Mononuclear cell (primary cell): ENCODE data around the gene MBD4. TPM values are rescaled to one million over a fixed set of nuclear protein-coding genes. Genes with fewer than 3 reads are reported as not detected.

Experiments used
- H3K27me3 ChIP-seq: 2 replicates; pipeline ENCODE4 v1.6.0; 2011; ENCODE audit warnings: low read length, control low read depth; ENCODE audit not compliant: insufficient read depth
- H3K4me1 ChIP-seq: 2 replicates; pipeline ENCODE4 v1.5.1; 2011; ENCODE audit warnings: mild to moderate bottlenecking, low read length, control low read depth; ENCODE audit not compliant: insufficient read depth
- H3K4me3 ChIP-seq: 2 replicates; pipeline ENCODE4 v1.5.1; 2011; ENCODE audit warnings: mild to moderate bottlenecking, low read length, moderate library complexity
- H3K9me3 ChIP-seq: 2 replicates; pipeline ENCODE4 v1.5.1; 2011; ENCODE audit warnings: low read depth, mild to moderate bottlenecking, control low read depth, low read length
- total RNA-seq: library from RNA; depleted of rRNA; stranded (reverse); fragments of >200 nt; gene quantifications from one replicate; pipeline ENCODE4 v1.2.3, GENCODE V29; 2012

MBD4 gene
- total RNA-seq, 1 donor = 60.2 TPM

DNA sequence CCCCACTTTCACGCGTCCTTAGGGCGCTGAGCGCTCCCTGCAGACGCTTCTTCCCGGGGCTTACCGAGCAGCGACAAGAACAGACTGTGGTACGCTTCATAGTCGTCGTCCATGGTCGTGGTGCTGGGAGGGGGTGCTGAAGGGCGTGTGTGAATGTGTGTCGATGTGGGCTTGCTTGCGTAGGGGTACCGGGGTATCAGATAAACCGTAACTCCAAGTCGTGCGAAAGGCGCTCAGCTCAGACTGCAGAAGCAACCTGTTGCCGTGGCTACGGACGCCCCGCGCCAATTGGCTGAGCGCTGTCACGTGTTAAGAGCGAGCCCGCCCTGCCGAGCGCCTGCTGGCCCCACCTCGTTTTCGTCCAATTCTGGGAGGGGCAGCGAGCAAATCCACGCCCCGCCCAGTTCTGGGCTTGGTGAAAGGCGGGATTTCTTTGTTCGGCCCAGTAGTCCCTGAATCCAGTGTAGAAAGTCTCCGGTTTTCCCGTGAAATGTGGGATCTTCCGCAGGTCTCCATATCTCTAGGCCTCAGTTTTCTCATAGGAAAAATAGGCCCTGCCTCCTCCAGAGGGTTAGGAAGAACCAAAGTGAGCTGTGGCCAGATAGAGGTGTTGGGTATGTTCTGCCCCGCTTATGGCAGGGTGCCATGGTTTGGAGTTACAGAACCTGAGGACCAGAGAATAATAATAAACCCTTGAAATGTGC is 11.2 kb downstream of the MBD4 start, which contains the start of gene EFCAB12:
TSS of gene EFCAB12 (minus strand) at position 261 of the 704 bp plus-strand sequence. CDS start at position 113, 148 bp downstream.
- Histone ChIP-seq H3K4me1 (peaks cover 25% of the 10 kb centered on the region), H3K4me3 (peak within 1 kb of the TSS; percentile 33), H3K27me3 (no peaks in the 10 kb centered on the region), H3K9me3 (no peaks in the 10 kb centered on the region)

DNA sequence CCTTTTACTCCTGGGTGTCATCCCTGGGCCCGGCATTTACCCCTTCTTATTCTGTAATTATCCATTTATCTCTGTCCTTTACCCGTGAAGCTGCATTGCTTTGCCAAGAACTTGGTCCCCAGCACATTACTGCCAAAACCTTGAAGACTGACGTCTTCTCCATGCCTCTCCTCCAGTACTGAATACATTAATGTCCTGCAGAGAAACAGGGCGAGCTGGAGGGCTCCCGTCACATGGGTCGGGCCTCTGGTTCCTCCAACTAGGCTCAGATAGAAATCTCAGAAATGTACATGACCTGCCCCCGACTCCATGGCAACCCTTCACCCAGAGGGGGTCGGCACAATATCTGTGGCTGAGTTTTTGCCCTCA is 11.8 kb downstream of the MBD4 start:
- peaks cover 25% of the 10 kb centered on the region for H3K4me1 ChIP-seq

DNA sequence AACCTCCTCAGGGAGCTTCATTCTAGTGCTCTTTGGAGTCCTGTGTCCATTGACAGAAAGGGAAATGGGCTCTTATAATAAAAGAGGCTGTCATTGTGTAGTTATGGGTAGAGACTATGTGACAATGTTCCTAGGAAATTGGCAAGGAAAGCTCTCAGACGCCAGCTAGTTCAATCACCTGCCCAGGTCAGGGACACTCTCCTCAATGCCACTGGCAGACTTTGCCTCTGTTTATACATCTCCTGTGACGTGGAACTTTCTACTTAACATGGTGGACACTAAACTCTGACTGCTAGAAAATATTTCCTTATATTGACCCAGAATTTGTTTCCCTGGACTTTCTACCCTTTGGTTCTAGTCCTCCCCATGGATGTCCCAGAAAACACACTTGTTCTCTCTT is 14.1 kb downstream of the MBD4 start:
- H3K4me3 ChIP-seq = no peak overlapping the region
- H3K9me3 ChIP-seq = no peaks in the 10 kb centered on the region
- peaks cover 25% of the 10 kb centered on the region for H3K4me1 ChIP-seq
- no peaks in the 10 kb centered on the region for H3K27me3 ChIP-seq

More for the DNA sequence above, 11.8 kb downstream of the MBD4 start:
- H3K4me3 ChIP-seq = peak overlapping the region; percentile 33
- no peaks in the 10 kb centered on the region for H3K9me3 ChIP-seq
- no peaks in the 10 kb centered on the region for H3K27me3 ChIP-seq

DNA sequence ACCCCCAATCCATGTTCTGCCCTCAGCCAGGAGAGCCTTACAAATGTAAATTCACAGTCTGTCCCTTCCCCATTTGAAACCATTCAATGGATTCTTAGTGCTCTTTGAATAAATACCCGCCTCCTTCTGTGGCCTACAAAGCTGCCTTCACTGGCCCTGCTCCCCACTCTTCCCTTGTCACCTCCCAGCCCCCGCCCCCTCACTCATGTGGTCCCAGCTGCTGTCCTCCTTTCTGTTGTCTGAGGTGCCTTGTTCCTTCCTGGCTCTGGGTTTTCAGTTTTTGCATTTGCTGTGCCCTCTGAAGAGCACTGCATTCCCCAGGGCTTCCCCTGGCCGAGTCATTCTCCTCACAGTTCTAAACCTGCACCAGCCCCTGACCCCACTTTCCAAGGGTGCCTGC is 14.5 kb downstream of the MBD4 start:
- H3K27me3 ChIP-seq = no peaks in the 10 kb centered on the region
- no peaks in the 10 kb centered on the region for H3K9me3 ChIP-seq
- no peak overlapping the region for H3K4me3 ChIP-seq
- peaks cover 25% of the 10 kb centered on the region for H3K4me1 ChIP-seq

DNA sequence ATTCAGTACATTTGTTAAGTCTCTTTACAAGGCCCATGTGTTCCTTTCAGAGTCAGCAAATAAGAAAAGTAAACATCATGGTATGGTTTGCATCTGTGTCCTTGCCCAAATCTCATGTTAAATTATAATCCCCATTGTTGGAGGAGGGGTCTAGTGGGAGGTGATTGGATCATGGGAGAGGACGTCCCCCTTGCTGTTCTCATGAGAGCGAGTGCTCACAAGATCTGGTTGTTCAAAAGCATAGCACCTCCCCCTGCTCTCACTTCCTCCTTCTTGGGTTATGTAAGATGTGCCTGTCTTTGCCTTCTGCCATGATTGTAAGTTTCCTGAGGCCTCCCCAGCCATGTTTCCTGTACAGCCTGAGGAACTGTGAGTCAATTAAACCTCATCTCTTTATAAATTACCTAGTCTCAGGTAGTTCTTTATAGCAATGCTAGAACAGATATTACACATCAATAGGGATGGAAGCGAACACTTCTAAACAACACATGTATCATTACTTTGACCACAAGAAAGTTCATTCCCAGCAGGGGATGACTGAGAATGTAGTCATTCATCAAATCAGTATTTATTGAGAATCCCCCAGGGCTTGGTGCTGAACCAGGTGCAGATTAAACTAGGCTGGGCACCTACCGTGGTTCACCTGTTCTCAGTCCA is 15.4 kb downstream of the MBD4 start:
- Histone ChIP-seq H3K4me3 (no peak overlapping the region), H3K4me1 (peaks cover 25% of the 10 kb centered on the region), H3K9me3 (no peaks in the 10 kb centered on the region), H3K27me3 (no peaks in the 10 kb centered on the region)

DNA sequence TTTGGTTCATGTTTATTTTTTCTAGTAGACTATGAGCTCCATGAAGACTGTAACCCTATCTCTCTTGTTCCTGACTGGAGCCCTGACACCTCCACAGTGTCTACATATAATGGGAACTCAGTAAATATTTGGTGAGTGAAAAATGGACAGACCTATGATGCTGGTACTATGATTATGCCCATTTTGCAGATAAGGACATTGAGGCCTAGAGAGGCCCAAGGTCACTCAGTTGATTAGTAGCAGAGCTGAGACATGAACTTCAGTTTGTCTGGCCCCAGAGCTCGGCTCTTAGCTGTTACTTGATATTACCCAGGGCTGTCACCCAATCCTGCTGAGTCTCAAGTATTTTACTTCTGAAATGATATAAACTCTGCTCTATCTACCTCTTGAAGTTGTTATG is 16.9 kb downstream of the MBD4 start:
- Histone ChIP-seq H3K9me3 (no peaks in the 10 kb centered on the region), H3K4me3 (no peak overlapping the region), H3K27me3 (no peaks in the 10 kb centered on the region), H3K4me1 (peaks cover 14% of the 10 kb centered on the region)

DNA sequence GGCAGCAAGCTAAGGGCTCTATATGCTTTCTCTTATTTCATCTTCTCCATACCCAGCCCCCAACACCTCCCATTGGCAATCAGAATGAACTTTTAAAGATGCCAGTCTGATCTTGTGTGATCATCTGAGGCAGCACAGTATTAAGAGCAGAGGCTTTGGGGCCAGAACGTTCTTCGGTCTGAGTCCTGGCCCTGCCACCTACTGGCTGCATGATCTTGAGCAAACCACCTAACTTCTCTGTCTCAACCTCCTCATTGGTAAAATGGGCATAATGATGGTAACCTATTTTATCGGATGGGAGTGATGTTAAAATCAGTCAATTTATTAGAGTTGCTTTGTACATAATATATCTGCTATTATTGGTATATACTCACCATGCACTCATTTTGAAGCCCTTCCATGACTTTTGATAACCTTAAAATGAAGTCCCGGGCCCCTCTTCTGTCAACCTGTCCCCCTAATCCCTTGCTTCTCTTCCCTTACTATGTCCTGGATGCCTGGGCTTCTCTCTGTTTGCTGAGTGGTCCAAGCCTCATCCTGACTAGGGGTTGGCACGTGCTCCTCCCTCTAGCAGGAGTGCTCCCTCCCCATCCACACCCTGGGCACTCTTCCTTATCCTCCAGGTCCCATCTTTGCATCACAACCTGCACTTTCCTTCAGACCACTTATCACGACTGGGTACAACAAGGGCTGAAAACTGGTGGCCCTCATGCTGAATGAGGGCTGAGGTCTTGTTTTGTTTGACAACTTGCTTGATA is 17.6 kb downstream of the MBD4 start:
- Histone ChIP-seq H3K27me3 (no peaks in the 10 kb centered on the region), H3K9me3 (no peaks in the 10 kb centered on the region), H3K4me1 (peaks cover 7% of the 10 kb centered on the region), H3K4me3 (no peak overlapping the region)

DNA sequence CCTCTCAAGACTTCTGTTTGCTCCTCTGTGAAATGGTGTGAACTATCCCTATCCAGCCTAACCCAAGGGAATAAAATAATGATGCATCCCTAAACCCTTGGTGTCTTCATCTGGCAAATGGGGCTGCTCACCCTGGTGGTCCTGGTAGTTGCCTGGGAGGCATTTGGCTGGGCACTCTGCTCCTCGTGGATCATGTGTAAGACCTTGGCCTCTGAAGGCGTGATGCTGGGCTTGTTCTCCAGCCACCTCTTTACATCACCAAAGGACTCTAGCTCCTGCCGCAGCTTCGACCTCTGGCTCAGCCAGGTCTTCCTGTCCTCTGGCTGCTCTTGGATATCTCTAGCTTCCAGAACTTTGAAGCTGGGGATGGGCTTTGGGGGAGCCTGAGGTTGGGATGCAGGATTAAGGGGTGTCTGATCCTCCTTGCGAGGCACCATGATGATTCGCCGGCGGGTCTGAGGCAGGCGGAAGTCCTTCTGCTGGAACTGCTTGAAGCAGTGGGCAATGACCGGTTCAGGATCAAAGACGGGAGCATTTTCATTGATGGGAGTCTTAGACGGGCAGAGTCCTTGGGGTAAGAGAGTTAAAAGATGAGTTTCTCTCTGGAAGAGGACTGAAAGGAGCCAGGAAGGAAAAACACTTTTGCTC is 18.4 kb downstream of the MBD4 start:
- H3K4me1 ChIP-seq = peaks cover 7% of the 10 kb centered on the region
- H3K9me3 ChIP-seq = no peaks in the 10 kb centered on the region
- no peaks in the 10 kb centered on the region for H3K27me3 ChIP-seq
- no peak overlapping the region for H3K4me3 ChIP-seq

DNA sequence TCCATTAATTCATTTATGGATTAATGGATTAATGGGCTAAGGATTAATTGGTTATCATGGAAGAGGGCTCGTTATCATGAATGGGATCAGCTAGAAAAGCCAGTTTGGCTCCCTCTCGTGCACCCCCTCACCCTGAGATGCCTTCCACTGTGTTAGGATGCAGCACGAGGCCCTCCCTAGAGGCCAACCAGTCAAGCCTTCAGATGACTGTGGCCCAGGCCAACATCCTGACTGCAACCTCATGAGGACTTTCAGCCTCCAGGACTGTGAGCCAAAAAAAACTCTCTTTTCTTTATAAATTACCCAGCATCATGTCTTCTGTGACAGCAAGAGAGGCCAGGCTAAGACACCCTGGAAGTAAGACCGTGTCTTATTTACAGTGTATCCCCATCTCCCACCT is 20.3 kb downstream of the MBD4 start:
- Histone ChIP-seq H3K27me3 (no peaks in the 10 kb centered on the region), H3K4me1 (peaks cover 7% of the 10 kb centered on the region), H3K9me3 (no peaks in the 10 kb centered on the region), H3K4me3 (no peak overlapping the region)

DNA sequence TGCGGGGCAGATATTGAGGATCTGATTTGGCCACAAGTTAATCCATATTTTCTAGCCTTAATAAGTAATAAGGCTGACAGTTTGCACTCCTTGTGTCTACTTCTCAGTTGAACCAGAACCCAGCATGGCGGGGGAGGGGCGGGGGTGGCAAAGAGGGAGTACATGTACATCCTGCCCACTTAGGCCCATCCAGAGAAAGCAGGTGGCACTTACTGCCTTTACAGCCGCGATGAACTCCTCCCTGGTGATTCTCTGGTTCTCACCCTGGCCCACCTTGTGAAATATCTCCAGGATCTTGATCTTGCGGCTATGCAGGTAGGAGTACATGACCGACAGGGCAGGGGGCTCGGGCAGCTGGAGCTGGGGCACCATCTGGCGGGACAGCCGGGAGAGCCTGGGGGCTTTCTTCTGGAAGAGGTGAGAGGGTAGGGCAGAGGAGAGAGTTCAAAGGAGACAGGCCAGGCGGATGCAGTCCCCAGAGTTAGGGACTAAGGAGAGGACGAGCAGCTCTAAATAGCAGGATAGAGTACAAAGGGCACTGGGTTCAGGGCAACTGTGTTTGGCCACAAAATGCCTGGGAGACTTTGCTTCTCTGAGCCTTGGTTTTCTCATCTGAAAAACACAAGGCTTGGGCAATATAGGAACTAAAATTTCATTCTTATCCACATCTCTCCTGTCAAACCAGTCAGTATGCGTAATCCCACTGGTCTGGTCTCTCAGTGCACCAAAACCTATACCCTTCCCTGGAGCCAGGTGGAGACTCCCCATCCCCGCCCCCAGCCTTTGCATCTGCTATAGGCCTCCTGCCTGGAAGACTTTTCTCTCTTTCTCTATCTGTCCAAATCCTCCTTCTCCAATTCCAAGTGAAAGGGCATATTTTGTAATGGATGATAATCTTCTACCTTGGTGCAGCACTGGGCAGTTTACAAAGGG is 21.4 kb downstream of the MBD4 start:
- H3K9me3 ChIP-seq = no peaks in the 10 kb centered on the region
- H3K27me3 ChIP-seq = no peaks in the 10 kb centered on the region
- H3K4me3 ChIP-seq = no peak overlapping the region
- no peaks in the 10 kb centered on the region for H3K4me1 ChIP-seq

DNA sequence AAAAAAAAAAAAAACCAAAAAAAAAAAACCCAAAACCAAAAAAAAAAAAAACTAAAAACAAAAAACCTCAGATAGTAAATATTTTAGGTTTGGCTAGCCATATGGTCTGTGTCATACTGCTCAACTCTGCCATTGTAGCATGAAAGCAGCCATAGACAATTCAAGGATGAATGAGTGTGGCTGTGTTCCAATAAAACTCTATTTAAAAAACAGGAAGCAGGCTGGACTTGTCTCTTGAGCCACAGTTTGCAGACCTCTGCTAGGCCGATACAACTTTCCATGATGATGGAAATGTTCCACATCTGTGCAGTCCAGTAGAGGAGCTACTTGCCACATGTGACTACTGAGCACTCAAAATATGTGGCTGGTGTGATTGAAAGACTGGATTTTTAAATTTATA is 22.4 kb downstream of the MBD4 start:
- no peaks in the 10 kb centered on the region for H3K9me3 ChIP-seq
- H3K4me1 ChIP-seq = no peaks in the 10 kb centered on the region
- no peak overlapping the region for H3K4me3 ChIP-seq
- H3K27me3 ChIP-seq = no peaks in the 10 kb centered on the region

DNA sequence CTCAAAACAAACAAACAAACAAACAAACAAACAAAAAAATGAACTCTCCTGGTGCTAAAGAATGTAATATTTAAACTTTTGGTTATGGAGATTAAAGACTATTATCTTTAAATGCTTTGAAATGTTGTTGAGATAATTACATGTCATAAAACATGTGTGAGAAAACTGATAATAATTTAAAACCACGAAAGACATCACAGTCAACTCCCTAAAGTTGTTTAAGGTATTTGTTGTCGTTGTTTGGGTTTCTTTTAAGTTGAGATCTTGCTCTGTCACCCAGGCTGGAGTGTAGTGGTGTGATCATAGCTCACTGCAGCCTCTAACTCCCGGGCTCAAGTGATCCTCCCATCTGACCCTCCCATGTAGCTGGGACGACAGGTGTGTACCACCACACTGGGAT is 23.3 kb downstream of the MBD4 start:
- no peak overlapping the region for H3K4me3 ChIP-seq
- no peaks in the 10 kb centered on the region for H3K27me3 ChIP-seq
- H3K9me3 ChIP-seq = no peaks in the 10 kb centered on the region
- no peaks in the 10 kb centered on the region for H3K4me1 ChIP-seq

DNA sequence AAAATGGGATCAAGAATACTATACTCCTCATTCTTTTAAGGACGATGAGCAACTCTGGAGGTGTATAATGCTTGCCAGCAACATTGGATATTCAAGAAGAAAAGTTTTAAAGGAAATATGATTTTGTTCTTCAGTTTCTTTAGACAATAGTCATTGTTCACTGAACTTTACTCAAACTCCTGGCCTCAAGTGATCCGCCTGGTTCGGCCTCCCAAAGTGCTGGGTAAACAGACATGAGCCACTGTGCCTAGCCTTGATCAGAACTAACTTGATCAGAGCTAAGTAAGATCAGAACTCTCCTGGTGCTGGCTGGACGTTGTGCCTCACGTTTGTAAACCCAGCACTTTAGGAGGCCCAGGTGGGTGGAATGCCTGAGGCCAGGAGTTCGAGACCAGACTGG is 23.9 kb downstream of the MBD4 start:
- no peaks in the 10 kb centered on the region for H3K27me3 ChIP-seq
- no peaks in the 10 kb centered on the region for H3K9me3 ChIP-seq
- H3K4me1 ChIP-seq = no peaks in the 10 kb centered on the region
- no peak overlapping the region for H3K4me3 ChIP-seq

DNA sequence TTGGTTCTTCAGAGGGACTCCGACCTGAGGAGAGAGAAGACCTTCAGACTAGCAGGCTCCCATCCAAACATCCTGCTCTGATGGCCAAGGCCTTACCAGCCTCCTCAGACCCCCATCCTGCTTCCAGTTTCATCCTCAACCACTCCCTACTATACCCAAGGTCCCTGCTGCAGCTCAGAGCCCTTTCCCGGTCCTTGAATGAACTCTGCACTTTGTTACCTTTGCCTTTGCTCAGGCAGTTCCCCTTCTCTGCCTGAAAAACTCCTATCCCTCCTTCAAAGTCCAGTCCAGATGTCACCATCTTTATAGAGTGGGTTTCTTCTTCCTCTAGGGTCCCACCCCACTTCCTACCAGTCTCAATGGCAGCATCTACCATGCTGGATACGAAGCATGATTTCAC is 24.4 kb downstream of the MBD4 start:
- no peaks in the 10 kb centered on the region for H3K9me3 ChIP-seq

More for the DNA sequence above, 24.4 kb downstream of the MBD4 start:
- Histone ChIP-seq H3K27me3 (no peaks in the 10 kb centered on the region), H3K4me1 (no peaks in the 10 kb centered on the region), H3K4me3 (no peak overlapping the region)
